ENCODE data around the gene ZDHHC13.

- TF ChIP-seq CTCF (IDR thresholded peaks at IDR 0.05; ENCODE audit: poor library complexity, severe bottlenecking) (no peak), POLR2AphosphoS5 (IDR thresholded peaks at IDR 0.05) (no peak), MXI1 (conservative IDR thresholded peaks at IDR 0.05; ENCODE audit: poor library complexity, severe bottlenecking) (no peak), SMC3 (conservative IDR thresholded peaks at IDR 0.05; ENCODE audit: poor library complexity) (no peak), RAD21 (conservative IDR thresholded peaks at IDR 0.05) (no peak), TAF1 (IDR thresholded peaks at IDR 0.05; ENCODE audit: low read depth) (no peak), EZH2 (IDR thresholded peaks at IDR 0.05; ENCODE audit: borderline replicate concordance, insufficient read depth, low read length, poor library complexity, severe bottlenecking) (no peak)
- TF ChIP-seq, protein P1, sequence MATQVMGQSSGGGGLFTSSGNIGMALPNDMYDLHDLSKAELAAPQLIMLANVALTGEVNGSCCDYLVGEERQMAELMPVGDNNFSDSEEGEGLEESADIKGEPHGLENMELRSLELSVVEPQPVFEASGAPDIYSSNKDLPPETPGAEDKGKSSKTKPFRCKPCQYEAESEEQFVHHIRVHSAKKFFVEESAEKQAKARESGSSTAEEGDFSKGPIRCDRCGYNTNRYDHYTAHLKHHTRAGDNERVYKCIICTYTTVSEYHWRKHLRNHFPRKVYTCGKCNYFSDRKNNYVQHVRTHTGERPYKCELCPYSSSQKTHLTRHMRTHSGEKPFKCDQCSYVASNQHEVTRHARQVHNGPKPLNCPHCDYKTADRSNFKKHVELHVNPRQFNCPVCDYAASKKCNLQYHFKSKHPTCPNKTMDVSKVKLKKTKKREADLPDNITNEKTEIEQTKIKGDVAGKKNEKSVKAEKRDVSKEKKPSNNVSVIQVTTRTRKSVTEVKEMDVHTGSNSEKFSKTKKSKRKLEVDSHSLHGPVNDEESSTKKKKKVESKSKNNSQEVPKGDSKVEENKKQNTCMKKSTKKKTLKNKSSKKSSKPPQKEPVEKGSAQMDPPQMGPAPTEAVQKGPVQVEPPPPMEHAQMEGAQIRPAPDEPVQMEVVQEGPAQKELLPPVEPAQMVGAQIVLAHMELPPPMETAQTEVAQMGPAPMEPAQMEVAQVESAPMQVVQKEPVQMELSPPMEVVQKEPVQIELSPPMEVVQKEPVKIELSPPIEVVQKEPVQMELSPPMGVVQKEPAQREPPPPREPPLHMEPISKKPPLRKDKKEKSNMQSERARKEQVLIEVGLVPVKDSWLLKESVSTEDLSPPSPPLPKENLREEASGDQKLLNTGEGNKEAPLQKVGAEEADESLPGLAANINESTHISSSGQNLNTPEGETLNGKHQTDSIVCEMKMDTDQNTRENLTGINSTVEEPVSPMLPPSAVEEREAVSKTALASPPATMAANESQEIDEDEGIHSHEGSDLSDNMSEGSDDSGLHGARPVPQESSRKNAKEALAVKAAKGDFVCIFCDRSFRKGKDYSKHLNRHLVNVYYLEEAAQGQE (IDR thresholded peaks at IDR 0.05; ENCODE audit: borderline replicate concordance), result no peak
These were observed 14.5 kb upstream of the ZDHHC13 start for GRCh38 chr11:19102521-19102900.

All from neural cell (in vitro differentiated cells).